COLO829 (cell line): ENCODE measurements around the gene SHCBP1L.
"Not testable (repeated sequence)": the region's sequence is repeated elsewhere in the genome, so short reads cannot be mapped to it uniquely, and the experiment has no call there.

Experiments
- DNase-seq: peaks from one replicate; pipeline ENCODE4 v3.0.0; 2012; ENCODE audit warnings: low spot score

Gene SHCBP1L

DNA sequence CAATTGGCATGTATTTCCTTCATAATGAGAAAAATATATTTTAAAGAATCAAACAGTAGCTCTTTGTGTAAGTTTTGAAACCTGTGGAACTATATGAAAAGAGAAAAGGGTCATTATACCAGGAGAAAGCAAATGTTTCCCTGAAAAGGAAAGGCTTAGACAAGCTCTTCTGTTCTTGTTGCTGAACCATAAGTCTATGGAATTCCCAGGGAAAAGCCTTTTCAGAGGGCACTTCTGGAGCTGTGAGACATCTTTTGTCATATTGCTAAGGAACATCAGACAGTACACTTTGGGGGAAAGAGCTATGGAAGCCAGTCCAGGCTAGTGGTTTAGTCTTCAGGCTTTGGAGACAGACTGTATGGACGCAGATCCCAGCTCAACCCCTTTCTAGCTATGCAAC, 12.1 kb upstream of the SHCBP1L start:
- peak; percentile 84 for DNase-seq

GRCh38 chr1:182962554-182963115, 9.7 kb upstream of the SHCBP1L start:
- DNase-seq: peak; percentile 91

GRCh38 chr1:182960046-182960445, 7.1 kb upstream of the SHCBP1L start:
- no peak for DNase-seq

DNA sequence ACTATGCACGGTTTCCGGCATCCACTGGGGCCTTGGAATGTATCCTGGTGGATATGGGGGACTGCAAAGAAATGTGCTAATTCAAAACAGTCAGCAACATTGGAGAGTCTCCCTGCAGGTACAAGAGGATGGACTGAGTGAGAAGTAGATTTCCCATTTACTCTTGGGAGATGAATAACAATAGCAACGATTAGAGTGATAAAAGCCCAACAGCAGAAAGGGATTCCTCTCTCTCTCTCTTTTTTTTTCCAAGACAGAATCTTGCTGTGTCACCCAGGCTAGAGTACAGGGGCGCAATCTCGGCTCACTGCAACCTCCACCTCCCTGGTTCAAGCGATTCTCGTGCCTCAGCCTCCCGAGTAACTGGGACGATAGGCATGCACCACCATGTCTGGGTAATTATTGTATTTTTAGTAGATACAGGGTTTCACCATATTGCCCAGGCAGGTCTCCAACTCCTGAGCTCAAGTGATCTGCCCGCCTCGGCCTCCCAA, 5.0 kb upstream of the SHCBP1L start:
- no peak for DNase-seq

DNA sequence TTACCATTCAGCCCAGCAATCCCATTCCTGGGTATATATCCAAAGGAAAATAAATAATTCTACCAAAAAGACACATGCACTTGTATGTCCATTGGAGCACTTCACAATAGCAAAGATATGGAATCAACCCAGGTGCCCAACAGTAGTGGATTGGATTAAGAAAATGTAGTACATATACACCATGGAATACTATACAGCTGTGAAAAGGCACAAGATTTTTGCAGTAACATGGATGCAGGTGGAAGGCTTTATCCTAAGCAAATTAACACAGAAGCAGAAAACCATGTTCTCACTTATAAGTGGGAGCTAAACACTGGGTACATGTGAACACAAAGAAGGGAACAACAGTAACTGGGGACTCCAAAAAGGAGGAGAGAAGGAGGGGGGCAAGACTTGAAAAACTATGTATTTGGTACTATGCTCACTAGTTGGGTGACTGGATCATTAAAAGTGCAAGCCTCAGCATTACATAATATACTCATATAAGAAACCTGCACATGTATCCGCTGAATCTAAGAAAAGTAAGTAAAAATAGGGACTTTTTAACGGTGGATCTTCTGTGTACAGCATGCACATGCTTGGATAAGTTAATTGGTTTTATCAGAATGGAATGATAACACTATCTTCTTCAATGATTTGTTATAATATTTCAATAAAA, 3.9 kb upstream of the SHCBP1L start:
- DNase-seq: no peak

DNA sequence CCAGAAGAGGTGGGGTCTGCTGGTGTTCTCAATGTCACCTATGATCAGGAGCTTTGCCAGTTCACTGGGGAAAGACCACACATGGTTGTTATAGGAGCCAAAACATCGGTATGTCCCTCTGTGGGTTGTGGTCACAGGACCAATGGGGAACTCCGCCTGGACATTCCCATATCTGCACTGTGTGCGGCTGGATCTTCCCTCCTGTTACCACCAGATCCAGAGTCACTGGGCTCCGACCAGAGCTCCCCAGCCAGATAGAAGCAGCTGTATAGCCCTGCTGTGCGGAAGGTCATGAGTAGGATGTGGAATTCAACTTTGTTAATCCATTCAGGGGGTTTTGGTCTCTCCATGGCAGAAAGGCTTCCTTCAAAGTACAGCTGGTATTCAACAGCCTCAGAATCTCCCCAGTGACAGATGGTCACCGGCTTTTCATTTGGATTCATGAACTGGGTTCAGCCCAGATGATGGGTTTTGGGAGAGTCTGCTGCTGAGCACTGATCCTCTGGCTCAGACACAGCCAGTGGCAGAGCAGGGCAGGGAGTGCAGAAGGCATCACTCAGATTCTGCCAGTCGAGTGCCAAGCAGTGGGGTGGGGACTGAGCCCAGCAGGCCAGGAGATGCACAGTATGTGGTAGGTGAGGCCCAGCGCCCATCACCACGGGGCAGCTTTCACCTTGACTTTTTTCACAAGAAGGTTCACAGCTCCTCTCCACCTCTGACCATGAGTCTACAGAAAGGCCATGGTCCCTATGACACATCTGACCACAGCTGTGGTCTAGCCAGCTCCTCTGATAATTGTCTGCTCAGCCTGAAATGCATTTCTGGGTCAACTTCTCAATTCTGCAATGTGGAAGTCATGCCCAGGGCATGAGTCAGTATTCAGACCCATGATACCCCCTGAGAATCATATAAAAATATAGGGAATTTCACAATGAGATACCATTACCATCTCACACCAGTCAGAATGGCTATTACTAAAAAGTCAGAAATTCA, 2.9 kb upstream of the SHCBP1L start:
- no peak for DNase-seq

- DNase-seq: no peak
These were observed 860 bp upstream of the SHCBP1L start for GRCh38 chr1:182953826-182954225.

DNA sequence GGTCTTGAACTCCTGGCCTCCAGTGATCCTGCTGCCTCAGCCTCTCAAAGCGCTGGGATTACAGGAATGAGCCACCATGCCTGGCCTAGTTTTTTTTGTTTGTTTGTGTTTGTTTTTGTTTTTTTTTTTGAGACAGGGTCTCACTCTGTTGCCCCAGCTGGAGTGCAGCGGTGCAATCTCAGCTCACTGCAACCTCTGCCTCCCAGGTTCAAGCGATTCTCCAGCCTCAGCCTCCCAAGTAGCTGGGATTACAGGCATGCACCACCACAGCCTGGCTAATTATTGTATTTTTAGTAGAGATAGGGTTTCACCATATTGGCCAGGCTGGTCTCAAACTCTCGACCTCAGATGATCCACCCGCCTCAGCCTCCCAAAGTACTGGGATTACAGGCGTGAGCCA, 9.6 kb downstream of the SHCBP1L start:
- not testable (repeated sequence) for DNase-seq

- DNase-seq: not testable (repeated sequence)
These were observed 10.8 kb downstream of the SHCBP1L start for GRCh38 chr1:182942145-182942544.

DNA sequence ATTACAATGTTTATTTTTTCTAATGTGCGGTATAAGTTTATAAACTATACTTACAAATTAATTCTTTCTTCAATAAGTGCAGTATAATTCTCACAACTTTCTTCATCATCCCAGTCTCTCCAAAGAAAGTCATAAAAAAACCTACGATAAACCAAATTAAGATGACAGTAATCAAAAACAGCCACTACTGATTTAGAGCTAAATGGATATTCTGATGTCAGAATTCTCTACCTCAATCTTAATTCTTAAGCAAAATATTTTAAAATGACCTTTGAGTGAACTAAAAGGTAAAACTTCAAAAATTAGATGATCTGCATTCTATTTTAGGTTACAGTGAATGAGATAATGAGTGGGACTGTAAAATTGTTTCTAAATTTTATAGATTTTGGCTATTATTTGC, 13.6 kb downstream of the SHCBP1L start:
- DNase-seq: no peak

GRCh38 chr1:182935716-182936115, 17.2 kb downstream of the SHCBP1L start:
- DNase-seq: no peak

DNA sequence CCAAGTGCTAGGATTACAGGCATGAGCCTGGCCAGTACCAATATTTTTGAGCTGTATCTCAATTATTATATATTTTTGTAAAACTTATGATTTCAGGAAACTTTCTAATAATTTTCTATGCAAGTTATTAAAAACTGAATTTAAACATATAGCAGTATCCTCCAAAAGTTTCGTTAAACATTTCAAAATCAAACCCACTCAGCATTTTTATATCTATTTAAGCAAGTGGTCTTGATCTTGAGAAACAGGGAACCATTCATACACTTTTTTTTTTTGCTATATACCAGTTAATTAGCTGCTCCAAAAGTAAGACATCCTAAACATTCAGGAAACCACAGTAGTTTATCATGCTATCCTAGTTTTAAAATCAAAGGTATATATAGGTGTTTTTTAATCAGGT, 22.0 kb downstream of the SHCBP1L start:
- DNase-seq: no peak

DNA sequence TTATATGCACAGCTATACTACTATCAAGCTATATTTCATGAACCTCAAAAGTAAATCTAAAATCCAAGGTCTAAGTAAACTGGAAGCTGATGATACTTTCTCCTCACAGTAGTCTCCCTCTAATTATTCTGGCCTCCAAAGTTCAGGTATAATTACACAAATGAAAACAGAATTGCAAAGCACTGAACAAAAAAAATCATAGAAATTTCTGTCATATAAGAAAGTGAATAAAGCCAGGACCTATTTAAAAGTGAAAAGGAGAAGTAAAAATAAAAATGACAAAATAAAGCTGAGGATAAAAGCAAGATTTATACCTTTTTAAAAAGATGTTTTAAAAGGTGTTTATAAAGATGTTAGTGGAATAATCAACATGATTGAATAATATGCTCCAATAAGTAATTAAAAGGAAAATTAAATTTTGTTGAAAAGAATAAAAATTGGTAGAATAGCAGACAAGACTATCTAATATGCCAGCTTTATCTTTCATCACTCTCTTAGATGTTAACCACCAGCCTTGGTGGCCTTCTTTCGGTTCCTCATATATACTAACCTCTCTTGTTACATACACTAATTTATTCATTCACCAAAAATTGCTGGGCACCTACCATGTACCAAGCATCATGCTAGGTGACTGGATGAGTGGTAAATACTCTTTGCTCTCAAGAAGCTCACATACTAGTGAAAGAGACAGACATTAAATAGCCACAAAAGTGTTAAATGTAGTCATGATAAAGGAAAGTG, 25.1 kb downstream of the SHCBP1L start:
- no peak for DNase-seq

DNA sequence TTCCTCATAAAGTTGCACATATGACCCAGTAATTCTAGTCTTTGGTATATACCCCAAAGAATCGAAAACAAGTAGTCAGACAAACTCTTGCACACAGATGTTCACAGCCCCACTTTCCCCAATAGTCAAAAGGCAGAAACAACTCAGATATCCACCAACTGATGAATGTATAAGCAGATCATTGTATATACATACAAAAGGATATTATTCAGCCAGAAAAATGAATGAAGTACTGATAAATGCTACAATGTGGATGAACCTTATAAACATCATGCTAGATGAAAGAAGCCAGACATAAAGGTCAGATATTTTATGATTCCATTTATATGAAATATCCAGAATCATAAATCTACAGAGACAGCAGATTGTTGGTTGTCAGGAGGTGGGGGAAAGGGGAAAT, 27.3 kb downstream of the SHCBP1L start:
- DNase-seq: no peak

DNA sequence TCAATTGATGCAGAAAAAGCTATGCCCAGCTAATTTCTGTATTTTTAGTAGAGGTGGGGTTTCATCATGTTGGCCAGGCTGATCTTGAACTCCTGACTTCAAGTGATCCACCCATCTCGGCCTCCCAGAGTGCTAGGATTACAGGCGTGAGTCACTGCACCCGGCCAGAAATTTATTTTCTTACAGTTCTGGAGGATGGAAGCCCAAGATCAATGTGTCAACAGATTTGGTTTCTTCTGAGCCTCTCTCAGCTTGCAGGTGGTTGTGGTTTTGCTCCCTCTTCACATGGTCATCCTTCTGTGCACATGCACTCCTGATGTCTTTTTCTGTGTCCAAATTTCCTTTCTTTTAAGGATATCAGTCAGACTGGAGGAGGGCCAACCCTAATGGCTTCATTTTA, 35.6 kb downstream of the SHCBP1L start:
- DNase-seq: no peak

DNA sequence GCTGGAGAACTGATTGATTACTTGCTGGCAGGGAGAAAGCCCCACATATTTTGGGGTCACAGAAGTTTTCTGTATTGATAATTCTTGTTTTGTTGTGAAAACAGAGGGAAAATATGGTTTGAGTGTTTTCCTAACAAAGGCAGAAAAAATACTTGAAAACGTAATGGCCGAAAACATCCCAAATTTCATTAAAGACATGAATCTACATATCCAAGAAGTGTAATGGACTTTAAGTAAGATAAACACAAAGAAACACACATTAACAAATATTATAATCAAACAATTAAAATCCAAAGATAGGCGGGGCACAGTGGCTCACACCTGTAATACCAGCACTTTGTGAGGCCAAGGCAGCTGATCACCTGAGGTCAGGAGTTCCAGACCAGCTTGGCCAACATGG, 39.6 kb downstream of the SHCBP1L start:
- DNase-seq: no peak

DNA sequence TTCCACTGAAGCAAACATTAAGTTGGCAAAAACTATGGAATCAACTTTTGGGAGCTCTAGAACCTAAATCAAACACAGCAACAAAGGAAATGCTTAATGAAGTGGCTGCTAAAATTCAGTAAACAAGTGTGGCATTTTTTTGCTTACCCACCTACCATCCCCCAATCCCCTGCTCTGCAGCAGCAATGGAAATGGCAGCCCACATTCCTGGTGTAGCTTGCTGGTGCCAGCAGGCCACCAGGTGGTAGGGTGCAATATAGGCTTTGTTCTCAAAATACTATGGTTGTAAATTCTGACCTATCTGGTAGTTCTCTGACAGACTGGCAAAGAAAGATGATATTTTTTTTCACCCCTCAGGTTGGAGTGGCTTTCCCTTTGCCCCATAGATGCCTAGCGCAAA, 42.8 kb downstream of the SHCBP1L start:
- no peak for DNase-seq

DNA sequence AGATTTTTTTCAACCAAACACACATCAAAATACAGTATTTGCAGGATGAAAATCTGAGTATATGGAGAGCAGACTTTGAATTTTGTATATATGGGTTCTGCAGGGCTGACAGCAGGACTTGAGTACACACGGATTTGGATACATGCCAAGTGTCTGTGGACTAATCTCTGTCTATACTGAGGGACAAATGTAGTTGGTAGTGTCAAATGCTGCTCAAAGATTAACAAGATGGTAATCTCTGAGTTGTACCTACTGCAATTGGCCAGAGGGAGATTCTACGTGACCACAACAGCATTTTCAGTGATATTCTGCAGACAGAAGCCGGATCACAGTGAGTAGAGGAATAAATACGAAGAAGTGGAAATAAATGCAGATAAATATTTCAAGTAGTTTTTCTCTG, 43.4 kb downstream of the SHCBP1L start:
- DNase-seq: no peak

DNA sequence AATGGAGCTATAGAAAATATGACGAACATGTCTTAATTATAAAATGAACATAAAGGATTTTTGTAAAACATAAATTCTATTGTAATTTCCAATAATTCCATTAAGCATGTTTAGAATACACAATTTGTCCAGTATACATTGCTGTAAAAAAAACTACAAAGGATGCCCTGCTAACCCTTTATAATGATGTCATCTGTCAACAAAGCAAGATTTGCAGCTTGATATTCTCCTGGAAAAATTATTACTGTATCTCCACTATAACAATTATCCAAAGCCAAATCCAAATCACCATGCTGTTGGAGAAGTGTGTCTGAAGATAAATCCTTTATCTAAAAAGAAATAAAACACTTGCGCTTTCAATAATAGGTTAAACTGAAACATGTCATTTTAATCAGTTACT, 47.6 kb downstream of the SHCBP1L start:
- DNase-seq: no peak

- DNase-seq: not testable (repeated sequence)
These were observed 51.0 kb downstream of the SHCBP1L start for GRCh38 chr1:182901946-182902345.

DNA sequence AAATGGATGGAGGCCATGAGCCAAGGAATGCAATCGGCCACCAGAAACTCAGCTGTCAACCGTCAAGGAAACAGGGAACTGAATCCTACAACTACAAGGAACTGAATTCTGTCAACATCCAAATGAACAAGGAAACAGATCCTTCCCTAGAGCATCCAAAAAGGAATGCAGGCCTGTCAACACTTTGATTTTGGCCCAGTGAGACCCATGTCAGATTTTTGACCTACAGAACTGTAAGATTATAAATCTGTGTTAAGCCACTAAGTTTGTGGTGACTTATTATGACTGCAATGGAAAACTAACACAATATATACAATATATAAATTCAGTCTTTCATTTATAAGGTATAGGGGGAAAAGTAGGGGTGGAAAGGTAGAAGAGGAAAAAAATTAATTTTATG, 55.3 kb downstream of the SHCBP1L start:
- DNase-seq: no peak

- DNase-seq: no peak
These were observed 61.9 kb downstream of the SHCBP1L start for GRCh38 chr1:182890927-182891610.
